HG02943 (cell line): ENCODE measurements around the gene KIF2A.
"Not testable (repeated sequence)": the region's sequence is repeated elsewhere in the genome, so short reads cannot be mapped to it uniquely, and the experiment has no call there.

ENCODE experiments used
- ATAC-seq: cut with Tn5 transposase; IDR thresholded peaks from one replicate; pipeline ENCODE4 v1.9.1; 2021; ENCODE audit warnings: mild to moderate bottlenecking, low read depth, moderate library complexity; ENCODE audit not compliant: unreplicated experiment

KIF2A gene

GRCh38 chr5:62289813-62290212 lies 16.2 kb upstream of the KIF2A start:
- no peak for ATAC-seq

GRCh38 chr5:62291829-62292228 lies 14.2 kb upstream of the KIF2A start:
- ATAC-seq = not testable (repeated sequence)

- ATAC-seq = no peak
Observed at GRCh38 chr5:62296998-62297397, 9.0 kb upstream of the KIF2A start.

- no peak for ATAC-seq
Observed at GRCh38 chr5:62298118-62298517, 7.9 kb upstream of the KIF2A start.

DNA sequence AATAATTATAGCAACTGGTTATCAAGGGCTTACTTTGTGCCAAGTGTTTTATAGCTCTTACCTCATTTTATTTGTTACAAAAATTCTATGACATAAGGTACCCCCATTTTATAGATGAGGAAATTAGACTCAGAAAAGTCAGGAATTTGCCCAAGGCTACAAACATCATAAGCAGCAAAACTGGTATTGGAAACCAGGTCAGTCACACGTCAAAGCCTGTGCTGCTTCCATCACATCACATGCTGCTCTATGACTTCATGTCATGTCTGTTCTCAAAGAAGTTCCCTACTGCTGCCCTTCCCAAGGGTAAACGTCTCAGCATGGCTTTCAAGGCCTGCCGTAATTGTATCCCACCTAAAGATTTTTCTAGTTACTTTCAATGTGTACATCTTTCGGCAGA lies 6.9 kb upstream of the KIF2A start:
- ATAC-seq = no peak

GRCh38 chr5:62299600-62299999 lies 6.4 kb upstream of the KIF2A start:
- no peak for ATAC-seq

GRCh38 chr5:62305358-62305714 lies 670 bp upstream of the KIF2A start:
- ATAC-seq = no peak

- peak; percentile 40 for ATAC-seq
Observed at GRCh38 chr5:62306323-62306895, 403 bp downstream of the KIF2A start.

DNA sequence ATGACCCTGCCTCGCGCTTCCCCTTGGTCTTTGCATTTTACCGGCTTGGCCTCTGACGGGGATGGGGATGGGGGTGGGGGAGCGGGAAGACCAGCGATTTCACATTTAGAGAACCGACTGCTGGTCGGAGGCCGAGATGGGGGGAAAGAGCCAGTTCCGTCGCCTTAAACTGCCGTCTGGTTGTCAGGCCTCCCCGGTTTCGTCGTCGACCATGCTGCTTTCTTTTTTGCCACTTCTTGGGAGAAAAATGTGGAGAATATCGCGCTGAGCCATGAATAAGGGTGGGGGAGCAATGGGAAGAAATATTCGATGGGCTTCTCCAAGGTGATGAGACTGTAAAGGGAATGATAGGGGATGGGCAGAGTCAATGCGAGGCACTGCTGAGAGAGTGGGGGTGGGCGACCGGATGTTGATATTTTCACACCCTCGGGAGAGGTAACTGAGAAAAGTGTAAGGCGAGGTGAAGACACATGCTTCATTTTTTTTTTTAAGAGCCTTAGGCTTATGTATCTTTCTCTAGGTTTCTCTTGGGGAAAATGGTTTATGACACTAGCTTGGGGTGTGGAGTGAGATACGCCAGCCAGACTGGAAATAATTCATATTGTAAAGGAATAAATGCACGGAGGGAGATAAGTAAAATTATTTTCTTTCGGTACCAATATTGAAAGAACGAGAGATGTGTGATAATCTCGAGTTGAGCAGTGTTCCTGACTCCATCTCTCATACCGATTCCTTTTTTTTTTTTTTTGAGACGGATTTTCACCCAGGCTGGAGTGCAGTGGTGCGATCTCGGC lies 1.1 kb downstream of the KIF2A start:
- peak; percentile 9 for ATAC-seq

- no peak for ATAC-seq
Observed at GRCh38 chr5:62308439-62308838, 2.4 kb downstream of the KIF2A start.

GRCh38 chr5:62309107-62309506 lies 3.1 kb downstream of the KIF2A start:
- no peak for ATAC-seq

GRCh38 chr5:62310426-62311143 lies 4.6 kb downstream of the KIF2A start:
- no peak for ATAC-seq

GRCh38 chr5:62312036-62312435 lies 6.0 kb downstream of the KIF2A start:
- ATAC-seq = no peak

- no peak for ATAC-seq
Observed at GRCh38 chr5:62312674-62313073, 6.7 kb downstream of the KIF2A start.

DNA sequence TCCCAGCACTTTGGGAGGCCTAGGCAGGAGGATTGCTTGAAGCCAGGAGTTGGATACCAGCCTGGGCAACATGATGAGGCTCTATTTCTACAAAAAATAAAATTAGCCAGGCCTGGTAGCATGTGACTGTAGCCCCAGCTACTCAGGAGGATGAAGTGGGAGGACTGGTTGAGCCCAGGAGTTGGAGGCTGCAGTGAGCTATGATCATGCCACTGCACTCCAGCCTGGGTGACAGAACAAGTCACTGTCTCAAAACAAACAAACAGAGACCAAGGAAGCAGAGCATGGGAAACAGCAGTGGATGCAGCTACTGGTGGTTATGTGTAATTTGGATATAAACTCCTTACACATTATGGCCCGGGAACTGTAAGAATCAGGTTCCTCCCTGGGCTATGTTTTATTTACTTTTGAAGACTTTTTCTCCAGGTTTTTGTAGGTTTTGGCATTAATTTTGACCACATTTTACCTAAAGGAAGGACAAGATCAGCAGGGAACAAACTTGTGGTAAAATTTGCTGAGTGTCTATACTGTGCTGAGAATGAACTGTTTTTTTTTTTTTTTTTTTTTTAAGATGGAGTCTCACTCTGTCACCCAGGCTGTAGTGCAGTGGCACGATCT lies 8.3 kb downstream of the KIF2A start:
- no peak for ATAC-seq

DNA sequence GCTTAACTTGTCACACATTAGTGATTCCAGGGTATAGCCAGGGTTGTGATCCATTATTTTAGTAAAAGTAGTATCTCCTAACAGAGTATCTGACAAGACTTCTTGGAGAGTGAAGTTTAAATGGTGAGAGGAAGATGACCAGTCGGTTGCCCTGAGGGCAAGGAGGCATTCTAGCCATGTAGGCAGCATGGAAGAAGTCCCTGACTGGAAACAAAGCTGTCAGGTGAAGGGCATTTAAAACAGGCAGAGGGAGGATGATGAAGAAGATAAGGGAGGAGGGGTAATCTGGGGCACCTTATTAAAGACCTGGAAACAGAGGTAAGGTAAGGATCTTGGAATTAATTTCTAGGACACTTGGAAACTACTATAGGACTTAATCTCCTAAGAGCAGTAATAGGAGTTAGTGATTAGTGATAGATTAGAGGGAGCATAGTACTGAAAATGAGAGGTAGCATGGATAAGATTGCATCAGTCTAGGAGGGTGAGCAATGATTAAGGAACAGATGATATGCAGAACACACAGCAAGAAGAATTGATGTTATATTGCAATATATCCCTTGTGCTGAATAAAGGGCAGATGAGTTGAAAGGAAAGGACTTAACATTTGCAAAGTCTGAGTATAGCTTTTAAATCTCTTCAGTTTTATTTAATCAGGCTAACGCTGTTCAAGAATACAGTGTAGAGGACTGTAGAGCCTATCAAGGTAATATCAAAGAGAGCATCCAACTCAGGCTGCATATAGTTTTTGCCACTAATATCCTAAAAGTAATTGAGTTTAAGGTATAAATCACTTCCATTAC lies 9.6 kb downstream of the KIF2A start:
- ATAC-seq = no peak

GRCh38 chr5:62316176-62316502 lies 10.1 kb downstream of the KIF2A start:
- no peak for ATAC-seq

DNA sequence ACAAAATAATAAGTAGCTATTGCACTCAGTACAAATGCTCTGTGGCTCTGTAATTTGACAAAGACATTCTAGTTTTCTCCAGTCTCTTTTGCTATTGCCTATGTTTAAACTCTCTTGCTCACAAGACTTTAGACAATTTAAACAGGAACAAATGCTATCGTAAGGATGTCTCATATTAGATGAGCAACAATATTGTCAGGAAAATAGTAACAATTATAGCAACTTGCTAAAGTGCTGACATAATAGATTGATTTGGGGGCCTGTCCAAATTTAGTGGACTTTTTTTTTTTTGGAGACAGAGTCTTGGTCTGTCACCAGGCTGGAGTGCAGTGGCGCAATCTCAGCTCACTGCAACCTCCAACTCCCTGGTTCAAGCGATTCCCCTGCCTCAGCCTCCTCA lies 11.8 kb downstream of the KIF2A start:
- no peak for ATAC-seq

- no peak for ATAC-seq
Observed at GRCh38 chr5:62322484-62322883, 16.5 kb downstream of the KIF2A start.

DNA sequence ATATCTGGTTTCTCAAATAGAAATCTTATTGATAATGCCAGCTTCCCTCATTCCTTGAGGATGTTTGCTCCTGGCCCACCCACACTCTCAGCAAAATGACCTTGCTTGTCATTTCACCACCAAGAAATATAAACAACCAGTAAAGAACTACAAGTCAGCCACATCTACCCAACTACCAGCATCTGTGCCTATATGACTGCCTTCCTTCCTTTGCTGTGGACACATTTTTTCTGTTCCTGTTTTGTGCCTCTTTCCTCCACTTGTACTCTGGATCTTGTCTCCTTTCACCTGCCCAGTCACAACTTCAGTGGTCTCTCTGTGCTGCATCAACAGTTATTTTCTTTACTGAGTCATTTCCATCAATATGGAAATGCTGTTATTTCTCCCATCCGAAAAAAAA lies 20.3 kb downstream of the KIF2A start:
- no peak for ATAC-seq

DNA sequence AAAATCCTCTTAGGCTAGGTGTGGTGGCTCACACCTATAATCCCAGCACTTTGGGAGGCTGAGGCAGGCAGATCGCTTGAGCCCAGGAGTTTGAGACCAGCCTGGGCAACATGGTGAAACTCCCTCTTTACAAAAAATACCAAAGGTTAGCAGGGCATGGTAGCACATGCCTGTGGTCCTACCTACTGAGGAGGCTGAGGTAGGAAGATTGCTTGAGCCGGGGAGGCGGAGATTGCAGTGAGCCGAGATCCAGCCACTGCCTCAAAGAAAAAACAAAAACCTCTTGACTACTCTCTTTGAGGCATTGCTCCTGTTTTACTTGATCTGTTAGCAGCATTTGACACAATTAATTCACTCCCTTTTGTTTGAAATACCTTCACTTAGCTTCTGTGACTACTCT lies 20.7 kb downstream of the KIF2A start:
- no peak for ATAC-seq
